Measurements from ENCODE around the gene ZNF341.
A peak's percentile ranks its signal among the peaks of the same experiment; 100 is the strongest.

Gene ZNF341

DNA sequence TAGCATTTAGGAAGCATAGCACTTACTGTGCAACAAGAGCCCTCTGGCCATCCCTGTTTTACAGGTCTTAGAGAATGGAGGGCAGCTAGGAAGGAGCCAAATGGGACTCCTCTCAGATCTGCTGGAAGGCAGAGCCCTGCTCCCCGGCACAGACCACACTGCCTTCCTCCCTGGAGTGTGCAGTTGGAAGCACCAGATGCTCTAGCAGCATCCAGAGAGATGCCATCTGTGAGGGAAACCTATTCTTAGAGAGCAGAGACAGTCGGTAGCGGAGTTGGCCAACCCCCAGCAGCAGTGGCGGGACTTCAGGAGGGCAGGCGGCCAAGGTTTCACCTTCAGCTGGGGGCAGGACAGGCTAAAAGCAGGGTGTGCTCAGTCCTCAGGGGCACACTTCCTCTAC lies 28.9 kb upstream of the ZNF341 start:
- no peak for DNase-seq (ENCODE audit: low spot score)

GRCh38 chr20:33703498-33704137 lies 28.2 kb upstream of the ZNF341 start:
- no peak for DNase-seq (ENCODE audit: low spot score)

DNA sequence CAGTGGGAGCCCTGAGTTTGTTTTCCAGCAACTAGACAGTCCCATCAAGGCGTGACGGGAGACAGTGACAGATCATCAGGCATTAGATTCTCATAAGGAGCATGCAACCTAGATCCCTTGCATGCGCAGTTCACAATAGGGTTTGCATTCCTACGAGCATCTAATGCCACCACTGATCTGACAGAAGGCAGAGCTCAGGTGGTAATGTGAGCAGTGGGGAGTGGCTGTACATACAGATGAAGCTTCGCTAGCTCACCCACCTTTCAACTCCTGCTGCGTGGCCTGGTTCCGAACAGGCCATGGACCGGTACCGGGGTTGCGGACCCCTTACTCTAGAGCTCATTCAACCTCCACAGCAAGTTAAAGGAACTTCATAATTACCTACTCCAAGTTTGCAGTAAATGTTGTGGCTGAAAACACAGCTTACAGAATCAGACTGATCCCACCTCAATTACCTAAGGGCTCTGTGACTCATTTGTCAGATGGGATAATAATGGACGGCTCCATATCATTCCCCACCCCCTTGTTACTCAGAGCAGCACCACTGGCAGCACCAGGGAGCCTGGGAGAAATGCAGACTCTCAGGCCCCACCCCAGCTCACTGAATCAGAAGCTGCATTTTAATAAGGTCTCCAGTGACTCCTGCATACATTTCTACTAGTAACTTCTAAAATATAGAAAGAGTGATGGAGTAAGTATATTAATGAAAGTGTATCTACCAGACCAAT lies 27.4 kb upstream of the ZNF341 start:
- DNase-seq (ENCODE audit: low spot score), result no peak

DNA sequence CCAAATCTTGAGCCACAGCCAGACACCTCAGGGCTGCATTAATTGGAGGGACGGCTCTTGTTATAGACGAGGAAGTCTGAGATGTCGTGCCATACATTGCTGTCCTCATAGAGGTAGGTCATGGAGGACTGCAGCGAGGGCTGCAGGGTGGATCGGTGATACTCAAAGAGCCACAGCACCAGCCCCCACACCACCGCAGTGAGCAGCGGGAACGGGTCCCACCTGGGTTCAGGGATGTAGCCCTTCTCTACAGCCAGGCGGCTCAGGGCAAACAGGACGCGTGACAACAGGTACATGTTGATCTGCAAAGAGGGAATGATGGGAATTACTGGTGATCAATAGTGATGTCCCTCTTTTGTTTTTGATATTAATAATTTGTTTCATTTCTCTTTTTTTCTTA lies 24.1 kb upstream of the ZNF341 start:
- DNase-seq (ENCODE audit: low spot score), result no peak

DNA sequence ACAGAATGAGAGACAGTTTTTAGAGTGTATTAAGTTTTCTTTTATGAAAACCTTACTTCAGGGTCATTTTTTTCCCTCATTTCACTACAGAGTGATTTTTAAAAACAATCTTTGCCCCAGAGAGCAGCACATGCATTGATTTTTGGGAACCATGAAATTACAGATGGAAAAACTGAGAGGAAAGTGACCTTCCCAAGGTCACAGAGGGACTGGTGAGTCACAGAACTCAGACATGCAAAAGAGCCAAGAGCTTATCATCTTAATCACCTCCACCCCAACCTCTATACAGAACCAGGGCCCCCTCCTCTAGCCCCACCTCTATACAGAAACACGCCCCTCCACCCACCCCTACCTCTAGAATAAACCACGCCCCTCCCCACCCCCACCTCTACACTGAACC lies 22.4 kb upstream of the ZNF341 start:
- no peak for DNase-seq (ENCODE audit: low spot score)

DNA sequence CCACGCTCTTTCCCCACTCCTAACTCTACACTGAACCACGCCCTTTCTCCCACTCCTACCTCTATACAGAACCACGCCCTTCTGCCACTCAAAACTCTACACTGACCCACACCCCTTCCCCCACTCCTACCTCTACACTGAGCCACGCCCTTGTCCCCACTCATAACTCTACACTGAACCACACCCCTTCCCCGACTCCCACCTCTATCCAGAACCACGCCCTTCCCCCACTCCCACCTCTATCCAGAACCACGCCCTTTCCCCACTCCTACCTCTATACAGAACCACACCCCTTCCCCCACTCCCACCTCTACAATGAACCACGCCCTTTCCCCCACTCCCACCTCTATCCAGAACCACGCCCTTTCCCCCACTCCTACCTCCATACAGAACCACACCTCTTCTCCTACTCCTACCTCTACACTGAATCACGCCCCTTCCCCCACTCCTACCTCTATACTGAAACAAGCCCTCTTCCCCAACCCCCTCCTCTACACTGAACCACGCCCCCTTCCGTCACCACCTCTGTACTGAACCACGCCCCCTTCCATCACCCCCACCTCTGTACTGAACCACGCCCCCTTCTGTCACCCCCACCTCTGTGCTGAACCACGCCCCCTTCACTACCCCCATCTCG lies 21.8 kb upstream of the ZNF341 start:
- no peak for DNase-seq (ENCODE audit: low spot score)

- DNase-seq (ENCODE audit: low spot score), result no peak
These were observed 20.9 kb upstream of the ZNF341 start for GRCh38 chr20:33710681-33711445.

GRCh38 chr20:33711446-33711738 lies 20.4 kb upstream of the ZNF341 start:
- no peak for DNase-seq (ENCODE audit: low spot score)

DNA sequence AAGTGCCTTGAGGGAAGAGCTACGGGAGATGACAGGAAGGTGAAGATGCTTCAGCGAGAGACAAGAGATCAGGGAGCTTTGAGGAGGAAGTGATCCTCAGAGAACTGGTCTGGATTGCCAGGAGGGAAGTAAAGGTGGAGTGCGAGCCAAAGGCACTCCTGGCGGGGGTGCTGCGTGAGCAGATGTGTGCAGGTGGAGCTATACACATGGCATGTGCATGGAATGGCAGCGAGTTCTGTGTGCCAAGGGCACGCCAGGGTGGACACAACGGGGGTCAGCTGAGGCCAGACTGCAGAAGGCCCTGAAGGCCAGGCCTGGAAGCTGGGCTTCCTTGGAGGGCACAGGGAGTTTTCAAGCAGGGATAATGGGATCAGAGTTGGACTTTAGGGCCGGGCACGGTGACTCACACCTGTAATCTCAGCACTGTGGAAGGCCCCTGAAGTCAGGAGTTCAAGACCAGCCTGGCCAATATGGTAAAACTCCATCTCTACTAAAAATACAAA lies 17.9 kb upstream of the ZNF341 start:
- DNase-seq (ENCODE audit: low spot score), result no peak

- DNase-seq (ENCODE audit: low spot score), result no peak
These were observed 15.3 kb upstream of the ZNF341 start for GRCh38 chr20:33716498-33716897.

DNA sequence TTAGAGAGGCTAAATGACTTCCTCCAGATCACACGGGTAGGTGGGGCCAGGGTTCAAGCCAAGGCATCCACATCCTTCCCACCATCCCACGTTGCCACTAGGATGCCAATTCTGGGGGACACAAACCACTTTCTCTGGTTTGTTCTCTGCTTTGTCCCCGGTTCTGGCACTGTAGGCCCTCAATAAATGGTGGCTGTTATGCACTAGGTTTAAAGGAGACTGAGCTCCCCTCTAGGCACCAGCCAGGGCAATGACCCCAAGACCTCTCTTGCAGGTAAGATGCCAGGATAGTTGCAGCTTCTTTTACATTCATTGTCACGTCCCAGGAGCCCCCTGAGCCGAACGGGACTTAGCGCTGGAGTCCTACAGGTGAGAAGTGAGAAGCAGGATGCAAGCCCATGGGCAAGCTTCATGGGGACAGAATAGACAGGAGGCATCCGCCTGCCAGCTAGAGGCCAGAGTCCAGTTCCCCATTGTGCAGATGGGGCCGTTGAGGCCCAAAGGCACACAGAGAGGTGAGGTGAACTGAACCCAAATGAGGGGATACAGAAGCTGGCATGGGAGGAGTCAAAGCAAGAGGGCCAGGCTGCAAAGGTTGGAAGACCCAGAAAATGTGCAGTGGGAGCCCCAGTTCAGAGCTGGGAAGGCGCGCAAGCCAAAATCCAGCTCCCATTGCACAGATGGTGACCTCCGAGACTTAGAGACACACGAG lies 12.4 kb upstream of the ZNF341 start:
- no peak for DNase-seq (ENCODE audit: low spot score)

DNA sequence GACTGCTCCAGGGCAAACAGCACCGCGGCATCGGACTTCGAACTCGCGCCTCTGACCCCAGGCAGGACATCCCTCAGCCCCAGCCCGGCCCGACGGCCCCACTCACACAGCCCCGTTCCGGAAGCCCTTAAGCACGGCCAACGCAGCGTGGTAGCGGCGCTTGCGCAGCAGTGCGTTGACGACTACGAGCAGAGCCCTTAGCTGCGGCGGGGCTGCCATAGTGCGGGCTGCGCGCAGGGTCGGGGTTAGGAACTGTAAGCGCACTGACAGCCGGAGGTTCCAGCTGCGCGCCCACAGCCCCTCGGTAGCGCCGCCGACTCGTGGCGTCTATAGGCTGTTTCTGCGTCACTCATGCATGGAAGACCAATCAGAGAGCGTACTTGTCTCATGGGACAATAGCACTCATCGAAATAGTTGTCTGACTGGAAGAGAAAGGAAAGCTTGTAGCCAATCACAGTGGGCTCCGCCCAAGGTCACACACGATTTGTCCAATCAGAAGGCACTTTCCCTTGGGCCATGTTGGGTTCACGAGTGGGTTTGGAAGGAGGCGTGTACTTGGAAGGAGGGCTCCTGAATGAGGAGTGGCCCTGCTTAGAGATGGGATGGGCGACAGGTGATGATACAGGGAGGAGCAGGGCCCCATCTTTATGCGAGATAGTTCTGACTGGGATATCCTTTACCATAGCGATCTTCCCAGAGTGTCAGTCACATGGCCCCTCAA lies 11.6 kb upstream of the ZNF341 start, which contains the start of gene PXMP4:
TSS of gene PXMP4 (minus strand) at position 322 of the 721 bp plus-strand sequence. CDS start at position 219, 103 bp downstream.
- DNase-seq (ENCODE audit: low spot score), result peak; percentile 100

- no peak for DNase-seq (ENCODE audit: low spot score)
These were observed 10.2 kb upstream of the ZNF341 start for GRCh38 chr20:33721391-33722140.

DNA sequence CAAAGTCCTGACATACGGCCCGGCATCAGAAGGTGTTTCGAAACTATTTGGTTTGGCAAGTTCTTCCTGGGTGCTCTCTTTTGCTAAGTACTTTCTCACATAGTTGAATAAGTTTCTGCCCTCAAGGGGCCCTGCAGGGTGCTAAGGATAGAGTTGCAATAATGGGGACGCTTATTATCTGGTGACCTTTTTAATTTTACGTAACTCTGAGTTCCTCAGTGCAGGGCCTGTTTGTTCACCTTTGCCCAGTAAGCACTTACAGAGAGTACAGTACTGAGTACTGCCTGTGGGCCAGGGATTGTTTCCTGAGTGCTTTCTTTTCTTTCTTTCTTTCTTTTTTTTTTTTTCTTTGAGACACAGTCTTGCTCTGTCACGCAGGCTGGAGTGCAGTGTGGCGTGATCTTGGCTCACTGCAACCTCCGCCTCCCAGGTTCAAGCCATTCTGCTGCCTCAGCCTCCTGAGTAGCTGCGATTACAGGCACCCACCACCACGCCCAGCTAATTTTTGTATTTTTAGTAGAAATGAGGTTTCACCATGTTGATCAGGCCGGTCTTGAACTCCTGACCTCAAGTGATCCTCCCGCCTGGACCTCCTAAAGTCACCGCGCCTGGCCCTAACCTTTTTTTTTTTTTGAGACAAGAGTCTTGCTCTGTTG lies 7.2 kb upstream of the ZNF341 start:
- DNase-seq (ENCODE audit: low spot score), result no peak

GRCh38 chr20:33725607-33726264 lies 6.1 kb upstream of the ZNF341 start:
- DNase-seq (ENCODE audit: low spot score), result no peak

- DNase-seq (ENCODE audit: low spot score), result no peak
These were observed 4.7 kb upstream of the ZNF341 start for GRCh38 chr20:33727115-33727479.

- DNase-seq (ENCODE audit: low spot score), result no peak
These were observed 4.0 kb upstream of the ZNF341 start for GRCh38 chr20:33727806-33728205.

DNA sequence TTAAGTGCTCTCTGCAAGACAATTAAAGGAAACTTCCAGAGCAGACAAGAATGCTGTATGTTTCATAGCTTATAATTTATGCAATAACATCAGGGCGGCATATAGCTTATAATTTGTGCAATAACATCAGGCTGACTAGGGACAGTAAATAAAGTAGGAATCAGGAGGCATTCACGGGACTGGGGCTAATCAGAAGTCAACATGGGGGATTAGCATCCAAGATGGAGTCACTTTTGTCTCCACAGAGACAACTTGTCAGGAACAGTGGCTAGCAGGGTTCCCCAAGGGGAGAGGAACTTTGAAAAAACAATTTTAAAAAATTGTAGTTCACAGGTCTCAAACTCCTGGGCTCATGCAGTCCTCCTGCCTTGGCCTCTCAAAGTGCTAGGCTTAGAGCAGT lies 3.3 kb upstream of the ZNF341 start:
- DNase-seq (ENCODE audit: low spot score), result no peak

- DNase-seq (ENCODE audit: low spot score), result no peak
These were observed 2.7 kb upstream of the ZNF341 start for GRCh38 chr20:33729101-33729500.

Data from hepatic stellate cell (primary cell).